ENCODE results near the gene IL6ST. TPM values are rescaled to one million over a fixed set of nuclear protein-coding genes. Genes with fewer than 3 reads are reported as not detected.

IL6ST gene
- total RNA-seq, 4 donors from 2014 or later, result 51.3 to 179 (median 136) TPM

- no peaks in the 10 kb centered on the region for H3K4me1 ChIP-seq
- no peaks in the 10 kb centered on the region for H3K27me3 ChIP-seq
- H3K36me3 ChIP-seq, result no peaks in the 10 kb centered on the region
- H3K27ac ChIP-seq, result no peak overlapping the region
- intact Hi-C loops (cut with DNase I; ENCODE audit: low total_unique reads) (no loop called here), in situ Hi-C loops (cut with MboI; ENCODE audit: low pct_ligation_motif_present in 1 of 4, low pct_unique_long_range_greater_than_20kb in 1 of 4, low sequenced_read_pairs in 3 of 4) (no loop called here)
- no peaks in the 10 kb centered on the region for H3K9me3 ChIP-seq
- H3K4me3 ChIP-seq, result no peak overlapping the region
- DNase-seq, result no peak
- no peak for TF ChIP-seq CTCF (IDR thresholded peaks at IDR 0.05)
- no peak for TF ChIP-seq EP300 (IDR thresholded peaks at IDR 0.05; ENCODE audit: low read depth)
- TF ChIP-seq POLR2AphosphoS5 (IDR thresholded peaks at IDR 0.05), result no peak
- TF ChIP-seq POLR2A (IDR thresholded peaks at IDR 0.05), result no peak
Observed at GRCh38 chr5:55900776-55901175, 94.0 kb downstream of the IL6ST start.

- no peaks in the 10 kb centered on the region for H3K36me3 ChIP-seq
- H3K9me3 ChIP-seq, result no peaks in the 10 kb centered on the region
- WGBS, 2 donors (ENCODE audit: low coverage in 1 of 2), result 64 to 100% methylated on average over 1 of the region's 1 CpG
- intact Hi-C loops (cut with DNase I; ENCODE audit: low total_unique reads), result no loop called here
- no peaks in the 10 kb centered on the region for H3K27me3 ChIP-seq
- H3K27ac ChIP-seq, result no peak overlapping the region
- no peaks in the 10 kb centered on the region for H3K4me1 ChIP-seq
- no peak for DNase-seq
- in situ Hi-C loops (cut with MboI; ENCODE audit: low pct_ligation_motif_present in 1 of 4, low pct_unique_long_range_greater_than_20kb in 1 of 4, low sequenced_read_pairs in 3 of 4), result no loop called here
- TF ChIP-seq CTCF (IDR thresholded peaks at IDR 0.05) (no peak), EP300 (IDR thresholded peaks at IDR 0.05; ENCODE audit: low read depth) (no peak), POLR2AphosphoS5 (IDR thresholded peaks at IDR 0.05) (no peak), POLR2A (IDR thresholded peaks at IDR 0.05) (no peak)
- no peak overlapping the region for H3K4me3 ChIP-seq
Observed at GRCh38 chr5:55900068-55900467, 94.7 kb downstream of the IL6ST start.

GRCh38 chr5:55899344-55899743, 95.4 kb downstream of the IL6ST start:
- no peaks in the 10 kb centered on the region for H3K36me3 ChIP-seq
- H3K27me3 ChIP-seq, result no peaks in the 10 kb centered on the region
- no peaks in the 10 kb centered on the region for H3K9me3 ChIP-seq
- H3K27ac ChIP-seq, result no peak overlapping the region
- no peak for DNase-seq
- H3K4me1 ChIP-seq, result no peaks in the 10 kb centered on the region
- intact Hi-C loops (cut with DNase I; ENCODE audit: low total_unique reads), result no loop called here
- in situ Hi-C loops (cut with MboI; ENCODE audit: low pct_ligation_motif_present in 1 of 4, low pct_unique_long_range_greater_than_20kb in 1 of 4, low sequenced_read_pairs in 3 of 4), result no loop called here
- H3K4me3 ChIP-seq, result no peak overlapping the region
- 87 to 92% methylated on average over 2 to 6 of the region's 6 CpGs for whole genome bisulfite sequencing, 2 donors (ENCODE audit: low coverage in 1 of 2)
- TF ChIP-seq POLR2A (IDR thresholded peaks at IDR 0.05), result no peak
- no peak for TF ChIP-seq CTCF (IDR thresholded peaks at IDR 0.05)
- TF ChIP-seq POLR2AphosphoS5 (IDR thresholded peaks at IDR 0.05), result no peak

- no peaks in the 10 kb centered on the region for H3K4me1 ChIP-seq
- no peak for DNase-seq
- no peak for TF ChIP-seq POLR2A (IDR thresholded peaks at IDR 0.05)
- no peaks in the 10 kb centered on the region for H3K36me3 ChIP-seq
- H3K27ac ChIP-seq, result no peak overlapping the region
- intact Hi-C loops (cut with DNase I; ENCODE audit: low total_unique reads), result no loop called here
- in situ Hi-C loops (cut with MboI; ENCODE audit: low pct_ligation_motif_present in 1 of 4, low pct_unique_long_range_greater_than_20kb in 1 of 4, low sequenced_read_pairs in 3 of 4), result no loop called here
- H3K4me3 ChIP-seq, result no peak overlapping the region
- no peaks in the 10 kb centered on the region for H3K27me3 ChIP-seq
- 73 to 80% methylated on average over 3 to 14 of the region's 14 CpGs for WGBS, 2 donors (ENCODE audit: low coverage in 1 of 2)
- H3K9me3 ChIP-seq, result no peaks in the 10 kb centered on the region
Observed at GRCh38 chr5:55897905-55898304, 96.9 kb downstream of the IL6ST start.

GRCh38 chr5:55897206-55897894, 97.4 kb downstream of the IL6ST start:
- H3K36me3 ChIP-seq, result no peaks in the 10 kb centered on the region
- no peaks in the 10 kb centered on the region for H3K9me3 ChIP-seq
- DNase-seq, result no peak
- TF ChIP-seq POLR2A (IDR thresholded peaks at IDR 0.05), result no peak
- TF ChIP-seq CTCF (IDR thresholded peaks at IDR 0.05), result no peak
- no peak for TF ChIP-seq POLR2AphosphoS5 (IDR thresholded peaks at IDR 0.05)
- TF ChIP-seq EP300 (IDR thresholded peaks at IDR 0.05; ENCODE audit: low read depth), result no peak
- intact Hi-C loops (cut with DNase I; ENCODE audit: low total_unique reads) (no loop called here), in situ Hi-C loops (cut with MboI; ENCODE audit: low pct_ligation_motif_present in 1 of 4, low pct_unique_long_range_greater_than_20kb in 1 of 4, low sequenced_read_pairs in 3 of 4) (no loop called here)
- H3K27ac ChIP-seq, result no peak overlapping the region
- 64 to 80% methylated on average over 2 to 8 of the region's 8 CpGs for WGBS, 2 donors (ENCODE audit: low coverage in 1 of 2)
- H3K4me3 ChIP-seq, result no peak overlapping the region
- H3K4me1 ChIP-seq, result no peaks in the 10 kb centered on the region
- H3K27me3 ChIP-seq, result no peaks in the 10 kb centered on the region

Data from transverse colon (tissue), 4 donors.